ENCODE results near the gene PTPN6. TPM values are rescaled to one million over a fixed set of nuclear protein-coding genes. Genes with fewer than 3 reads are reported as not detected.

Gene PTPN6
- total and polyA plus RNA-seq, 3 experiments from 2014 or later, result 379 to 460 (median 456) TPM

GRCh38 chr12:6934110-6934509 is 17.0 kb upstream of the PTPN6 start:
- no peak overlapping the region for H3K27ac ChIP-seq (ENCODE audit: low read depth, low read length)
- H3K36me3 Mint-ChIP-seq, result peaks cover 0 to 35% (median 5%) of the 10 kb centered on the region in 3 donors

GRCh38 chr12:6935371-6936193 is 15.6 kb upstream of the PTPN6 start:
- H3K4me3 ChIP-seq (ENCODE audit: low read length), result no peak overlapping the region
- Mint-ChIP-seq H3K36me3 (peaks cover 0 to 41% (median 5%) of the 10 kb centered on the region in 3 donors), H3K27ac (peak overlapping the region; percentile 74 to 97 (median 92)), H3K27me3 (peaks cover 0 to 1% of the 10 kb centered on the region in 2 donors), H3K9me3 (no peaks in the 10 kb centered on the region), H3K4me1 (peaks cover 24 to 58% (median 43%) of the 10 kb centered on the region in 3 donors), H3K4me3 (peak overlapping the region; percentile 18 to 85 (median 73))
- H3K27ac ChIP-seq (ENCODE audit: low read depth, low read length), result no peak overlapping the region
- peaks cover 44% of the 10 kb centered on the region for H3K4me1 ChIP-seq (ENCODE audit: insufficient read depth, low read length)
- CTCF ChIA-PET, result interaction anchor here (0.7 to 22.6 kb wide), 8 partner anchors 9 to 173 kb away, joined by 3 to 815 read pairs (median 4); partner anchors contain the start of genes ATN1 and SPSB2
- no peaks in the 10 kb centered on the region for H3K27me3 ChIP-seq (ENCODE audit: insufficient read depth, low read length, poor library complexity, severe bottlenecking)
- POLR2A ChIA-PET, result interaction anchor here (1.0 to 1.3 kb wide), 3 partner anchors 9 to 16 kb away, joined by 3 to 4 read pairs (median 3); partner anchors contain the start of gene PTPN6
- no peaks in the 10 kb centered on the region for H3K9me3 ChIP-seq (ENCODE audit: low read length)
- no peak for DNase-seq
- H3K36me3 ChIP-seq (ENCODE audit: insufficient read depth, low read length), result no peaks in the 10 kb centered on the region

More at GRCh38 chr12:6934110-6934509, 17.0 kb upstream of the PTPN6 start:
- Histone ChIP-seq H3K27me3 (ENCODE audit: insufficient read depth, low read length, poor library complexity, severe bottlenecking) (no peaks in the 10 kb centered on the region), H3K9me3 (ENCODE audit: low read length) (no peaks in the 10 kb centered on the region), H3K36me3 (ENCODE audit: insufficient read depth, low read length) (no peaks in the 10 kb centered on the region), H3K4me3 (ENCODE audit: low read length) (no peak overlapping the region), H3K4me1 (ENCODE audit: insufficient read depth, low read length) (peaks cover 55% of the 10 kb centered on the region)
- Mint-ChIP-seq H3K27me3 (peaks cover 0 to under 1% of the 10 kb centered on the region in 2 donors), H3K4me1 (peaks cover 32 to 68% (median 47%) of the 10 kb centered on the region in 3 donors), H3K9me3 (no peaks in the 10 kb centered on the region), H3K27ac (peak overlapping the region in 7 of 8 donors; percentile 9 to 93 (median 50)), H3K4me3 (peak overlapping the region in 2 of 7 donors; percentile 33 to 72)
- POLR2A ChIA-PET, result no interaction called here
- CTCF ChIA-PET, result interaction anchor here (1.0 to 22.6 kb wide), 8 partner anchors 8 to 174 kb away, joined by 3 to 815 read pairs (median 6); partner anchors contain the start of genes ATN1, C12orf57, LPCAT3 and RNU7-1
- no peak for DNase-seq

- CTCF ChIA-PET, result interaction anchor here (0.7 to 22.6 kb wide), 8 partner anchors 9 to 169 kb away, joined by 3 to 815 read pairs (median 4); partner anchors contain the start of genes ATN1 and SPSB2
- no peak overlapping the region for H3K27ac ChIP-seq (ENCODE audit: low read depth, low read length)
- Mint-ChIP-seq H3K9me3 (no peaks in the 10 kb centered on the region), H3K4me1 (peaks cover 24 to 53% (median 43%) of the 10 kb centered on the region in 3 donors), H3K36me3 (peaks cover 0 to 42% (median 5%) of the 10 kb centered on the region in 3 donors), H3K27ac (peak overlapping the region; percentile 88 to 98 (median 94)), H3K27me3 (peaks cover 0 to 1% of the 10 kb centered on the region in 2 donors), H3K4me3 (peak overlapping the region; percentile 82 to 91 (median 85))
- no peaks in the 10 kb centered on the region for H3K9me3 ChIP-seq (ENCODE audit: low read length)
- H3K4me1 ChIP-seq (ENCODE audit: insufficient read depth, low read length), result peaks cover 40% of the 10 kb centered on the region
- DNase-seq, result no peak
- H3K36me3 ChIP-seq (ENCODE audit: insufficient read depth, low read length), result no peaks in the 10 kb centered on the region
- H3K27me3 ChIP-seq (ENCODE audit: insufficient read depth, low read length, poor library complexity, severe bottlenecking), result no peaks in the 10 kb centered on the region
- no peak overlapping the region for H3K4me3 ChIP-seq (ENCODE audit: low read length)
- POLR2A ChIA-PET, result interaction anchor here (0.7 to 2.2 kb wide), 4 partner anchors 9 to 69 kb away, joined by 3 to 14 read pairs (median 4); partner anchors contain the start of genes ENO2 and PTPN6
Observed at GRCh38 chr12:6936194-6936635, 14.9 kb upstream of the PTPN6 start.

- peaks cover 0 to 1% of the 10 kb centered on the region in 2 donors for H3K27me3 Mint-ChIP-seq
- H3K36me3 ChIP-seq (ENCODE audit: insufficient read depth, low read length), result no peaks in the 10 kb centered on the region
- H3K27ac ChIP-seq (ENCODE audit: low read depth, low read length), result peak overlapping the region; percentile 87
- peaks cover 25 to 53% (median 43%) of the 10 kb centered on the region in 3 donors for H3K4me1 Mint-ChIP-seq
- ChIA-PET CTCF (interaction anchor here (0.9 to 22.6 kb wide), 21 partner anchors 8 to 185 kb away, joined by 3 to 815 read pairs (median 5); partner anchors contain the start of genes ATN1, C1RL, CDCA3 and ENO2), POLR2A (interaction anchor here (0.6 to 2.2 kb wide), 16 partner anchors 8 to 171 kb away, joined by 3 to 22 read pairs (median 6); partner anchors contain the start of genes ENO2, PTPN6, SPSB2 and TPI1)
- no peaks in the 10 kb centered on the region for H3K27me3 ChIP-seq (ENCODE audit: insufficient read depth, low read length, poor library complexity, severe bottlenecking)
- no peaks in the 10 kb centered on the region for H3K9me3 Mint-ChIP-seq
- H3K4me1 ChIP-seq (ENCODE audit: insufficient read depth, low read length), result peaks cover 39% of the 10 kb centered on the region
- peak overlapping the region; percentile 88 to 98 (median 94) for H3K27ac Mint-ChIP-seq
- H3K9me3 ChIP-seq (ENCODE audit: low read length), result no peaks in the 10 kb centered on the region
- H3K36me3 Mint-ChIP-seq, result peaks cover 0 to 43% (median 5%) of the 10 kb centered on the region in 3 donors
- peak overlapping the region; percentile 82 to 91 (median 85) for H3K4me3 Mint-ChIP-seq
- peak overlapping the region; percentile 86 for H3K4me3 ChIP-seq (ENCODE audit: low read length)
- DNase-seq, result peak in 2 of 5 donors; percentile 66 to 77
Observed at GRCh38 chr12:6936636-6937480, 14.3 kb upstream of the PTPN6 start.

GRCh38 chr12:6937481-6938352 is 13.4 kb upstream of the PTPN6 start:
- H3K27me3 ChIP-seq (ENCODE audit: insufficient read depth, low read length, poor library complexity, severe bottlenecking), result no peaks in the 10 kb centered on the region
- Mint-ChIP-seq H3K4me1 (peaks cover 27 to 48% (median 34%) of the 10 kb centered on the region in 3 donors), H3K4me3 (peak overlapping the region; percentile 82 to 91 (median 85)), H3K27me3 (peaks cover 0 to 1% of the 10 kb centered on the region in 2 donors), H3K9me3 (no peaks in the 10 kb centered on the region), H3K27ac (peak overlapping the region; percentile 92 to 98 (median 94)), H3K36me3 (peaks cover 0 to 45% (median 4%) of the 10 kb centered on the region in 3 donors)
- ChIA-PET CTCF (interaction anchor here (0.6 to 22.6 kb wide), 25 partner anchors 9 to 184 kb away, joined by 3 to 815 read pairs (median 6); partner anchors contain the start of genes ATN1, C1RL, CDCA3 and ENO2), POLR2A (interaction anchor here (0.5 to 2.2 kb wide), 24 partner anchors 9 to 1102 kb away, joined by 3 to 22 read pairs (median 4); partner anchors contain the start of genes ENO2, PTPN6, SPSB2 and TPI1)
- peak overlapping the region; percentile 87 for H3K27ac ChIP-seq (ENCODE audit: low read depth, low read length)
- peak overlapping the region; percentile 86 for H3K4me3 ChIP-seq (ENCODE audit: low read length)
- no peaks in the 10 kb centered on the region for H3K36me3 ChIP-seq (ENCODE audit: insufficient read depth, low read length)
- no peaks in the 10 kb centered on the region for H3K9me3 ChIP-seq (ENCODE audit: low read length)
- peaks cover 34% of the 10 kb centered on the region for H3K4me1 ChIP-seq (ENCODE audit: insufficient read depth, low read length)
- peak; percentile 90 to 96 (median 93) for DNase-seq

GRCh38 chr12:6938353-6939190 is 12.6 kb upstream of the PTPN6 start:
- no peaks in the 10 kb centered on the region for H3K9me3 Mint-ChIP-seq
- H3K4me1 ChIP-seq (ENCODE audit: insufficient read depth, low read length), result peaks cover 32% of the 10 kb centered on the region
- peak overlapping the region; percentile 47 to 96 (median 92) for H3K27ac Mint-ChIP-seq
- H3K27ac ChIP-seq (ENCODE audit: low read depth, low read length), result peak overlapping the region; percentile 87
- H3K4me3 Mint-ChIP-seq, result peak overlapping the region in 6 of 7 donors; percentile 74 to 91 (median 85)
- H3K27me3 Mint-ChIP-seq, result peaks cover 0 to 3% of the 10 kb centered on the region in 2 donors
- H3K27me3 ChIP-seq (ENCODE audit: insufficient read depth, low read length, poor library complexity, severe bottlenecking), result no peaks in the 10 kb centered on the region
- H3K4me1 Mint-ChIP-seq, result peaks cover 29 to 52% (median 37%) of the 10 kb centered on the region in 3 donors
- H3K9me3 ChIP-seq (ENCODE audit: low read length), result no peaks in the 10 kb centered on the region
- peaks cover 0 to 41% (median 2%) of the 10 kb centered on the region in 3 donors for H3K36me3 Mint-ChIP-seq
- no peak for DNase-seq
- ChIA-PET POLR2A (interaction anchor here (0.6 to 2.2 kb wide), 19 partner anchors 10 to 249 kb away, joined by 3 to 22 read pairs (median 6); partner anchors contain the start of genes ENO2, PTPN6, SPSB2 and TPI1), CTCF (interaction anchor here (0.6 to 22.6 kb wide), 24 partner anchors 8 to 183 kb away, joined by 3 to 815 read pairs (median 8); partner anchors contain the start of genes ATN1, C1RL, CDCA3 and ENO2)
- H3K4me3 ChIP-seq (ENCODE audit: low read length), result peak overlapping the region; percentile 86
- H3K36me3 ChIP-seq (ENCODE audit: insufficient read depth, low read length), result no peaks in the 10 kb centered on the region
